Measurements from ENCODE around the gene KATNA1.
"Not testable (repeated sequence)": the region's sequence is repeated elsewhere in the genome, so short reads cannot be mapped to it uniquely, and the experiment has no call there.

The KATNA1 gene

DNA sequence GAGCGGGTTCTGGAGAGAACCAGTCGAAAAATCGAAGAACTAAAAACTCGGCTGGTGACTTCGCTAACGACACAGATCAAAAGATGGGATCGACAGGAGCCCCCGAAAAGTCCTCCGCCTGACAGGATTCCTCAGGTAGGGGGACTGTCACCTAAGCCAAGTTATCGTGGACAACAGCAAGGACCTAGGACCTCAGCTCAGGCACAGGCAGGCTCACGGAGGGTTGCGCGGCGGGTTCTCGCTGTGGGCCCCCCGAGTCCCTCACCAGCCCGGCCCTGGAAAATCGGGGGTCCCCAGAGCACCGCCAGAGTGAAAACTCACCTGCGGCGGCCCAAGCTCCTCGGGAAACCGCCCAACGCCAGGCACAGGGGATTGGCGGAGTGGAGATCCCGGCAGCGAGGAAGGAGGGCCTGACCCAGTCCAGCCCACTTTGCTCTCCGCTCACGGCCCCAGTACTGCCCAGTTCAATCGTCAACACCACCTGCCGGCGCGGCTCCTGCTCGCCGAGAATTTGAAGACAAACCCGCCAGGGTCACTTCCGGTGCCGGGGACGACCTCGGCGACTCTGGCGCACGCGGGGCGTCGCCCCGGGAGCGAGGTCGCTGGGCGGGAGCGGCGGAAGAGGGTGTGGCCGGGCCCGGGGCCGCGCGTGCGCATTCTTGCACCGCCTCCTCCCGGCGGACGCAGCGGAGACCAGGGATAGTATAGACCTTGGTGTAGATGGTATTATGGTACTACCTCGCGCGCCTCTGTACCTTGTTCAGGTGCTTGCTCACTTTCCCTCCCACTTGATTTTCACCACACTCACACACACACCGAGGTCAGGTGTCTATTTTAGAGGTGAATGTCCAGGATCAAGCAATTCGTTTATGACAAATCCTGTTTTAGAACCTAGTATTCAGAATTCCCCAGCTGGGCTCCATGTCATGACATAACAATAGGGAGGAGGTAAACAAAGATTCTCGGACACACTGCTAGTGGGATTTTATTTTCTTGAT lies at the start of gene KATNA1:
TSS of gene KATNA1 (minus strand) at position 567 of the 998 bp plus-strand sequence. CDS start 10,167 bp downstream, outside the sequence.
- peak; percentile 83 to 84 for DNase-seq

DNA sequence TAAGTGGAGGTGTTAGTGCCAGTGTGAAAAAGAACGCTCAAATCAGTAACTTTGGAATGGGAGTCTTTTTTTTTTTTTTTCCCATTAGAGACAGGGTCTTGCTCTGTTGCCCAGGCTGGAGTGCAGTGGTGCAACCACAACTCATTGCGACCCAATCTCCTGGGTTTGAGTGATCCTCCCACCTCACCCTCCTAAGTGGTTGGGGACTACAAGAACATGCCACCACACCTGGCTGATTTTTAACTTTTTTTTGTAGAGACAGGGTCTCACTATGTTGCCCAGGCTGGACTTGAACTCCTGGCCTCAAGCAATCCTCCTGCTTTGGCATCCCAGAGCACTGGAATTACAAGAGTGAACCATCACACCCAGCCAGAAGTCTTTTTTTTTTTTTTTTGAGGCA lies 49.7 kb upstream of the KATNA1 start:
- no peak for DNase-seq

DNA sequence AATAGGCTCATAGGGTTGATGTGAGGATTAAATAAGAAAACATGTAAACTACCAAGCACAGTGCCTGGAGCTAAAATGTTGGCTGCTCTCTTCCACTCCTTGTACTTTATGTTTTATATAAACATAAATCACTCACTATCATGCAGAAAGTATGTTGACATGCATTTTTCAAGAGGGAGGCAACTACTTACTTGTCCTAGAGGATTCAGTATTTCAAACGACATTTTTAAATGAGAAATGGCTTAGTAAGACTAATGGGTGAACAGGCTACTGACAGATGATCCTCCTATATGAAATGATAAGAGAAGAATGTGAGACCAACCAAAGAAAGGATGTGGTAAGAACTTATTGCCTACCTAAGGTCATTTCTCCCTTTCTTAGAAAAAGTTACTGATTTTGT lies 48.4 kb upstream of the KATNA1 start:
- no peak for DNase-seq

DNA sequence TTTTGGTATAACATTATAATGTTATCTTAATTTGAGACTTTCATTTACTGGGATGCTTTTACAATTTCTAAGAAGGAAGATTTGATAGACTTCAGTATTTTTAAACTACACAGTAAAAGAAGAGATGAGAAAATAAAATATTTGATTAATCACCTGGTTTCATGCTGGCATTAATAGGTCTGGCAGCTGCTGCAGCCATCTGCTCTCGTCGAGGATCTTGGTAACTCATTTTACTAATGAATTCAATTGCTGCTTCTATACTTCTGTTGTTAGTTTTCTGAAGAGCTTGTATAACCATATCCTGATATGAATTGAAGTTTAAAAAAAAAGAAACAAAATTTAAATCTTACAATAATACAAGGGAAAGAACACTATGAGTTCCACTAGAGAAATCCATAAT lies 46.4 kb upstream of the KATNA1 start:
- DNase-seq, result no peak

DNA sequence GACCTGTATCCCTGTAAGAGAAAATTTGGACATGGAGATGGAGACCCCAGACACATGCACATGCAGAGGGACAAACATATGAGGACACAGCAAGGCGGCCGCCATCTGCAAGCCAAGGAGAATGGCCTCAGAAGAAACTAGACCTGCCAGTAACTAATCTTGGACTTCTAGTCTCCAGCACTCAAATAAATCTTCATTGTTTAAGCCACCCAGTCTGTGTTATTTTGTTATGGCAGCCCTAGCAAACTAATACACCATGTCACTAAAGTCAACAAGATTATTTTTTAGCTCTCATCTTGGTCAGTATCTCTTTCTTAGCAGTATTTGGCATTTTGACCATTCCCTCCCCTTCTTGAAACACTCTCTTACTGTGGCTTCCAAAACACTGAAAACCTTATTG lies 42.7 kb upstream of the KATNA1 start:
- DNase-seq, result no peak

DNA sequence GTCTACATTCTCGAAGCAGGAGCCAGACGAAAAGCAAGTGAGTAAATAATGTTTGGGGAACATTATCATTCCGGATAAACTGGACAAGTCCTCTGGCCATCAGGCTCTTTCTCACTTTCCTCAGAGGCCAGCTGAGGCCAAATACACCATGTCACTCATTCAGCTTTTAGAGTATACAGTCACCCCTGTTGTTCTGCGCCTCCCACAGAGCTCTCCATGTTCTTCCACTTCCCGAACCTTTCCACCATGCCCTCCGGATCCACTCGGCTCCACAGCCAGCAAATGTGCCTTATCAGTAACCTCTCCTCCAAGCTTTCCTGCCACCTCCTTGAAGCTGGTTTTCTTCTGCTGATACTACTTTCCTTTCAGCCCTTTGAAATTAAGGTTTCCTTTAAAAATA lies 37.7 kb upstream of the KATNA1 start:
- DNase-seq, result no peak

DNA sequence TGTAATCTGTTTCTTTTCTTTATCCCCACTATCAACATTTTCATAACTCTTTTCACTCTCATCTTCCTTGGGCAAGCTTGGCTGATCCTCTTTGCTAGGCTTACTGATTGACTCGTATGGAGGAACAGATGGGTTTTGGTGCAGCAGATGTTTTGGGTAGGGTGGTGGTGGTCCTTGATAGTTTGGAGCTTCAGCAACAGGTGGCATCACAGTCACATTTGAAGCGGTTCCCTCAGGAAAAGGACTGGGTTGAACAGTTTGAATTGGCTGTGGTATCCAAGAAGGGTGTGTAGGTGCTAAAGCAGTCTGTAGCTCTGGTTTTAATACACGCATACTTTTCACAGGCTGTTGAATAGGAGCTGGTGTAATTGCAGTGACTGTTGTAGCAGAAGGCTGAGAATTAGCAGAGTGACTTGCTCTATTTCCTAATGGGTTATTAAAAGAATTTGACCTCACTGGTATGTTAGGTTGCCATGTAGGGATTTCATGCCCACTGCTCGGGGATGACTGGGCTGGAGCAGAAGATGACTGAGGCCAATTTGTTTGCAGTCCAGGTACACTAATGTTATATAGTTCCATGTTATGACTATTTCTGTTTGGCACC lies 34.8 kb upstream of the KATNA1 start:
- DNase-seq, result no peak

DNA sequence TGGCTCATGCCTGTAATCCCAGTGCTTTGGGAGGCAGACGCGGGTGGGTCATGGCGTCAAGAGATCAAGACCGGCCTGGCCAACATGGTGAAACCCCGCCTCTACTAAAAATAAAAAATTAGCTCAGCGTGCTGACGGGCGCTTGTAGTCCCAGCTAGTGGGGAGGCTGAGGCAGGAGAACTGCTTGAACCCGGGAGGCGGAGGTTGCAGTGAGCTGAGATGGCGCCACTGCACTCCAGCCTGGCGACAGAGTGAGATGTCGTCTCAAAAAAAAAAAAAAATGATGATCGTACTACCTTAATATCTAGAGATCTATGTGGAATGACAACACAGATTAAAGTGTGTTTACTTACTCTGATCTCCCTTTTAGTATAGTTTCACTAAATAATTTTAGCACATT lies 33.3 kb upstream of the KATNA1 start:
- DNase-seq, result not testable (repeated sequence)

DNA sequence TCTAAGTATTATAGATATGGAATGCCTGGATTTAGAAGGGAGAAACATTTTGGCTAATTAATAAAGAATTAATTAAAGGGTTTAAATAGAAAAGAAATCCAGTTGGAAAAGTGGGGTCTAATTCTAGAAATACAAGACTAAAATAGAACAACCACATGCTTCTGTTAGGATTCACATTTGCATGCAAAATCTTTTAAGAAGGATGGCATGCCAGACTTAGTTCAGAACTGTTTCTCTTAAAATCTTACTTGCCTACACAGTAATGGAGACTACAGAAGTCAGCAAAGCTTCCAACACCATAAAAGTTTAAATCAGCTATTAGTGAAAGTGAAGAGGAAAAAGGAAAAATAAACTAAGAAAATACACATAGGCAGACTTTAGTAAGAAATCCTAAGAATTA lies 32.7 kb upstream of the KATNA1 start:
- no peak for DNase-seq

DNA sequence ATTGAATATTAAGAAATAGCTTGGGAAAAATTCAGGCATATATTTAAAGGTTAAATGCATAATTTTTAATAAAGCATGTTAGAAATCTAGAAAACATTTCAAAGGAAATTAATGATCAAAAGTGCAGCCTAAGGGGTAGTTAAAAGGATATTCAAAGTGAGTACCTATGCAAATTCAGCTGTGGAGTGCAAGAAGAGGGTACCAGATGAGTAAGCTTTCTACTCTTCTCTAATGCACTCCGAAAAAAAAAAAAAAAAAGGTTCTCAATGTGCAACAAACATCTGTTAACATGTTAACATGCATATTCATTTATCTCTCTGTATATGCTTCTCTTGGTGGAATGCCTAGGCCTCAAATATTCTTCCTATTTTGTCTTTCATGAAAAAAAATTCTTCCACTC lies 32.0 kb upstream of the KATNA1 start:
- DNase-seq, result no peak

DNA sequence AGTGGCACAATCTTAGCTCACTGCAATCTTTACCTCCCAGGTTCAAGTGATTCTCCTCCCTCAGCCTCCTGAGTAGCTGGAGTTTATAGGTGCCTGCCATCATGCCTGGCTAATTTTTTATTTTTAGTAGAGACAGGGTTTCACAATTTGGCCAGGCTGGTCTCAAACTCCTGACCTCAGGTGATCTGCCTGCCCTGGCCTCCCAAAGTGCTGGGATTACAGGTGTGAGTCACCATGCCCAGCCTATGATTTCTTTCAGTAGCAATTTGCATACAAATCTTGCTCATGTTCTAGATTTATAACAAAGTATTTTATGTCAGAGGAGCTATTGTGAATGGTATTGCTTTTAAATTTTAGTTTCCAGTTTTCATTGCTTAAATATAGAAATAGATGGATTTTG lies 23.8 kb upstream of the KATNA1 start:
- DNase-seq, result not testable (repeated sequence)

DNA sequence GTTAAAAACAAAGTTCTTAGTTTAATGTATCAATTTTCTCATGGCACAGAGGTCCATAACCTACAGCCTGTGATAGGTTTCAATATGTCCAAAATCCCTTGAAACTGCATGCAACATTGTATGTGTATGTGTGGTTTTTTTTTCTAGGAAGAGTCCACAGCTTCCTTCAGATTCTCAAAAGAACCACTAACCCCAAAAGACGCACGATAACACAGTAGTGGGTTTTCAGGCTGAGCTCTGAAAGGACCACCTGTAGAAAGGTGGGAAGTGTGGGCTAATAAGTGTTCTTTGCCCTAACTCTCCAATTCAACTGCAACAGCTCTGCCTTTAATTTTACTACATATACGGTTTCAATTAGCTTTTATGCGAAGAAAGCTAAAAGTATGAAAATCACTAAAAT lies 11.5 kb upstream of the KATNA1 start:
- DNase-seq, result no peak

DNA sequence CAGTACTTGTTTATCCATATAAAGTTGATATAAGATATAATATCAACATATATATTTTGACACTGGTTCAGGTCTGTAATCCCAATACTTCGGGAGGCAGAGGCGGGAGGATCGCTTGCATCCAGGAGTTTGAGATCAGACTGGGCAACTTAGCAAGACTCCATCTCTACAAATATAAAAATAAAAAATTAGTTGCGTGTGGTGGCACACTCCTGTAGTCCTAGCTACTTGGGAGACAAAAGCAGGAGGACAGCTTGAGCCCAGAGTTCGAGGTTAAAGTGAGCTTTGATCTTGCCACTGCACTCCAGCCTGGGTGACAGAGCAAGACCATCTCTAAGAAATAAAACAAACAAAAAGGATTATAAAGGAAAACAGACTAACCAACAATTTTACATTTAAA lies 8.9 kb upstream of the KATNA1 start:
- DNase-seq, result no peak

DNA sequence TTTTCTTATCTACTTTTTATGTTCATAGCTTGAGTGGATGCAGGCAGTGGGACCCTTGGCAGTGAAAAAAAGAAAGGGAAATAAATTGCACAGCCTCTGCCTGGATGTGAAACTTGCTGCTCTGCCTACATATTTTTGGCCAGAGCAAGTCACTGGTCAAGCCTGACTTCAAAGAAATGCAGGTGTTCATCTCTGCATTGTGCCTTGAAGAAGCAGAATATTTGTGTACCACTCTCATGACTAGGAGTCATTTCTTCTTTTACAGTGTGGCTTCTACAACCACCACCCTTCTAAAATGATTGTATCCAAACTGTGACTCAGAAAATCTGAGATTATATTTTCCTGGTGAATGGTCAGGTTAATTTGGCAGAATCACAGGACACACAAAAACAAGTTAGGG lies 2.5 kb upstream of the KATNA1 start:
- no peak for DNase-seq

DNA sequence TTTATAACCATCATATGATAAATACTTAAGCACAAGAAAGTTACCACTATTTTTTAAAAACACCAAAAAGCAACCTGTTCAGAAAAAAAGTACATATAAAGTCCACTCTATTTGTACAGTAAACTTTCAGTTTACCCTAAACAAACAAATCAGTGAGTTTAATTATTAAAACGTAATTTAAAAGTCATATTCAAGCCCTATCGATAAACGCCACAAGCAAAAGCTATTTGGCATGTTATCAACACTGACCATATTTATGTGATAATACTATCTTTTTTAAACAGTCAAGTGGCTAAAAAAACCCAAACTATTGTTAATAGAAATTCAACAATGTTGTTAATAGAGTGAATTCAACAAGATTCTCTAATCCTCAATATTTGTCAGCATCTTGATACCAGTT lies 1.9 kb downstream of the KATNA1 start:
- no peak for DNase-seq

DNA sequence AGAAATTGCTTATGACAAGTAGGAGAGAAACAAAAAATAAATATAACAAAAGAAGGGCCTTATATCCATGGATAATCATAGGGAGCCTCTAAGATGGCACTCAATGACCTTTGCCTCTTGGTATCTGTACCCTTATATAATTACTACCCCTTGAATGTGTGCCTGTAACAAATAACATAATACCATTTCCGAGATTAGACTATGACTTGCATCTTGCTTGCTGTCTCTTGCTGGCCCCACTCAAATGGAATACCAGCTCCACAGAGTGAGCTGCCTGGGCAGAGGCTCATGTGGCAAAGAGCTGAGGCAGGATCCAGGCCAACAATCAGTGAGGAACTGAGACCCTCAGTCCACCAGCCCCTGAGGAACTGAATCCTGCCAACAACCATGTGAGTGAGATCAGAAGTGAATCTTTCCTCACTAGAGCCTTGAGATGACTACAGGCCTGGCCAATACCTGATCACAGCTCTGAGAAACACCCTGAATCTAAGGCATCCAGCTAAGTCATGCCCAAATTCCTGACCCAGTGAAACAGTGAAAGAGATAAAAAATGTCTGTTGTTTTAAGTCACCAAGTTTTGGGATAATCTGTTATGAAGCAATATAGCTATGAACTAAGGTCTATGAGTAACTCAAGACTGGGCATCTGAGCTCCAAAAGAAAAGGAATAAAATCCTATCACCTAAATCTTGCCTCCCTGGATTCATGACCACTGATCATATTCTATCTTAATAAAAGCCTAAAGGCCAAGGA lies 5.5 kb downstream of the KATNA1 start:
- DNase-seq, result no peak

DNA sequence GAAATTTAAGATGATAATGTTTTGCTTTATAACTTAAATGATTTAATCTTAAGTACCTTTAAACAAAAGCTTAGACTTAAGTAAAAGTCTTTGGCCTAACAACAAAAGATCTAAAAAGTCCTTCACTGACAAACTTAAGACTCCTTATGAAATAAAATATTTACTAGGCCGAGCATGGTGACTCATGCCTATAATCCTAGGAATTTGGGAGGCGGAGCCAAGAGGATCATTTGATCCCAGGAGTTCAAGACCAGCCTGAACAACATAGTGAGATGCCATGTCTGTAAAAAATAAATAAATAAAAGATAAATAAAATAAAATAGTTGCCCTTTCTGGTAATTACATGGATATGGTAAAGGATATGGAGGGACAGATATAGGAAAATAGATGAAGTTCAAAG lies 12.4 kb downstream of the KATNA1 start:
- DNase-seq, result no peak

DNA sequence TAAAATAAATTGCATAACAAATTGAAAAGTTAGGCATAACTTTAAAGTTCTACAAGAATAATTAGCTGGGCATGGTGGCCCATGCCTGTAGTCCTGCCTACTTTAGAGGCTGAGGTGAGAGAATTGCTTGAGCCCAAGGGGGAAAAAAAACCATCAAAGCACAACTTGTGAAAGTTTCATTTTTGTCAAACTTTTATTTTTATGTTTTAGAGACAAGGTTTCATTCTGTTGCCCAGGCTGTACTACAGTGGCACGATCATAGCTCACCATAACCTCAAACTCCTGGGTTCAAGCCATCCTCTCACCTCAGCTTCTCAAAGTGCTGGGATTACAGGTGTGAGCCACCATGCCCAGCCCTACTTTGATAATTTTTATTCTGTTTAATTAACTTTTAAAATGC lies 14.2 kb downstream of the KATNA1 start:
- no peak for DNase-seq

DNA sequence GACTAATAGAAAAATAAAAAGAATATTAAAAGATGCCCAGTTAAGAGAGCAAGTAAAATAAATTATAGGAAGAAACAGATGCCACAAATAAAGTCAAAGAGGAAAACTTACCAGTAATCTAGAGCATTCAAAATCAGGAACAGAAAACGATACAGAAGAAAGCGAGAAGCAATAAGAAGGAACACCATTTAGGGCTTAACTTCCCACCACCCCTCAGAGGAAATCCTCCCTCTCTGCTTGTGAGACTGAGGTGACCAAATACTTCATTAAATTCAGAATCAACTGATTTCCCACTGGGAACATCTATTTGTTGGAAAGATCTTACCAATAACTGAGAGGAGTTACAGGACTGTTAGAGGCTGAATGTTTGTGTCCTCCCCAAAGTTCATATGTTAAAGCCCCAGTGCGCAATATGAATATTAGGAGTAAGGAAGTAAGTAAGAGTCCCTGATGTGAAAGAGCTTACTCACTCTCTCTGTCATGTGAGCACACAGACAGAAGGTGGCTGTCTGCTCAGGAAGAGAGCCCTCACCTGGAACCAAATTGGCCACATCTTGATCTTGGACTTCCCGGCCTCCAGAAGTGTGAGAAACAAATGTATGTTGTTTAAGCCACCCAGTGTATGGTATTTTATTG lies 19.5 kb downstream of the KATNA1 start:
- no peak for DNase-seq

DNA sequence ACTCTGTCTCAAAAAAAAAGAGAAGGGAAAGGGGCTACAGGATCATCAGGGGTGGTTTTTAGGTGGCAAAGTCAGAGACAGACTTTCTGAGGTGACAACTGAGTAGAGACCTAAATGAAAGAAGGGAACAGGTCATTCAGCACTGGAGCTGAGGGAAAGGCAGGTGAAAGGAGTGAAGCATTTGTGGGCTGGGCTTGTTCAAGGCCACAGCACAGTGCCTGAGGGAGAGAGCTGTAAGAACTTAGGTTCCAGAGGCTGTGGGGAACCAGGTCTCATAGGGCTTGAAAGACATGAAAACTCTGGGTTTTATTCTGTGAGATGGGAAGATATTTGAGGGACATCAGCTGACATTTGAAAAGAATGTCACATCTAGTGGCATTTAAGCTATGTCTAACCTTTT lies 20.8 kb downstream of the KATNA1 start:
- no peak for DNase-seq

DNA sequence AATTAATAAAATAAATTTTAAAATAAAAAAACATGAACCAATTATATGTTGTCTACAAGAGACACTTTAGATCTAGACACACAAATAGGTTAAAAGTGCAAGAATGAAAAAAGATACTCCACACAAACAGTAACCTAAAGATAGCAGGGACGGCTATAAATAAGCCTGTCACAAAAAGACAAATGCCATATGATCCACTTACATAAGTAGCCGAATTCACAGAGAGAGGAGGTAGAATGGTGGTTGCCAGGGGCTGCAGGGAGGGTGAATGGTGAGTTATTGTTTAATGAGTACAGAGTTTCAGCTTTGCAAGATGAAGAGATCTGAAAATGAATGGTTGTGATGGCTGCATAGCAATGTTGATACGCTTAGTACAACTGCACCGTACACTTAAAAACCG lies 32.7 kb downstream of the KATNA1 start:
- no peak for DNase-seq

DNA sequence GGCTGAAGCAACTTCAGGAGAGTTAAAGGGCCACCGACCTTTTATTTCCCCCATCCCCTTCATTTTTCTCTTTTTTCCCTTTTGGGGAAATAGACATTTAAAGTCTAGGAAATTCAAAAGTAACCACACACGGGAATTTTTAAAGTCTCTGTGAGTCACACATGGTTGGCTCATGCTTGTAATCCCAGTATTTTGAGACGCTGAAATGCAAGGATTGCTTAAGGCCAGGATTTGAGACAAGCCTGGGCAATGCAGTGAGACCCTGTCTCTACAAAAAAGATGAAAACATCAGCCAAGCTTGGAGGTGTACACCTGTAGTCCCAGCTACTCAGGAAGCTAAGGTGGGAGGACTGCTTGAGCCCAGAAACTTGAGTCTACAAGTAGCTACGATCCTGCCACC lies 34.2 kb downstream of the KATNA1 start:
- DNase-seq, result no peak

DNA sequence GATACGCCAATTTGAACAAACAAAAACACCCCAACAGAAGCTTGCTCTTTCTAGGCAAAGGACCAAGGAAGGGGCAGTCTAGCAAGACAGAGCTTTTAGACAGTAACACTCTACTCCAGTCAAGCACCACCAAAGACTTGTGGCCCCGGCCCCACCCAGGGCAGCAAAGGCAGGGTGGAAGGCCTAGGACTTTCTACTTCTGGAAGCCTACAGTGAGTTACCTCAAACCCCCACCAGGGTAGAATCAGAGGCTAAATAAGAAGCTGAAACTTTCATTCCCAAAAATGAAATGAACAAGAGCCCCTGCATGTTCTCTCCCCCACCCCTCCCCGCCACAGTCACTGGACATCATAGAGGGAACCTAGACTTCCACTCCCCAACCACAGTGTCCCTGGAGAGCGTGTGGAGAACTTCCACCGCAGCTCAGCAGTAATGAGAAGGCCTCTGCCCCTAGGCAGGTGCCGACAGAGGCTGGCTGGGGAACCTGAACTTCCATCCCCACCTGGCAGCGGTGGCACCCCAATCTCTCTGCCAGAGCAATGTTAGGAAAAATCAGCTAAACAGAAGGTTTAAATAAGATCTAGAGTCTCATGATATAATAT lies 40.0 kb downstream of the KATNA1 start:
- no peak for DNase-seq
